ENCODE measurements around the gene FMC1.

- no peak for TF ChIP-seq EZH2phosphoT487 (IDR thresholded peaks at IDR 0.05; ENCODE audit: insufficient read depth, low read depth)
- TF ChIP-seq EZH2 (IDR thresholded peaks at IDR 0.05; ENCODE audit: insufficient read depth, poor library complexity, severe bottlenecking), result no peak
Measured at GRCh38 chr7:139345042-139345441, 3.9 kb downstream of the FMC1 start.

Measured in GM23248 (cell line).